BE2C (cell line): ENCODE data around the gene KRT13.
A peak's percentile ranks its signal among the peaks of the same experiment; 100 is the strongest.

Source experiments
- DNase-seq: peaks from one replicate; pipeline ENCODE4 v3.0.0-alpha.2; 2020
- H3K27me3 ChIP-seq: fragments of 250-450 bp; sonication (Bioruptor Pico); 2 replicates; pipeline ENCODE4 v1.5.1; 2020; ENCODE audit warnings: mild to moderate bottlenecking
- H3K36me3 ChIP-seq: fragments of 250-450 bp; sonication (Bioruptor Pico); 2 replicates; pipeline ENCODE4 v1.5.1; 2020; ENCODE audit warnings: mild to moderate bottlenecking
- H3K4me1 ChIP-seq: fragments of 250-450 bp; sonication (Bioruptor Pico); 2 replicates; pipeline ENCODE4 v1.5.1; 2020
- H3K4me3 ChIP-seq: 2 replicates; pipeline ENCODE4 v1.5.1; 2011; ENCODE audit warnings: low read depth, low read length
- H3K9me3 ChIP-seq: fragments of 250-450 bp; sonication (Bioruptor Pico); 2 replicates; pipeline ENCODE4 v1.5.1; 2020
- TF ChIP-seq, protein P1 (sequence below): IDR thresholded peaks from 2 replicates; pipeline ENCODE4 v1.5.1; 2012; ENCODE audit warnings: mild to moderate bottlenecking, low read depth, low read length

Gene KRT13

DNA sequence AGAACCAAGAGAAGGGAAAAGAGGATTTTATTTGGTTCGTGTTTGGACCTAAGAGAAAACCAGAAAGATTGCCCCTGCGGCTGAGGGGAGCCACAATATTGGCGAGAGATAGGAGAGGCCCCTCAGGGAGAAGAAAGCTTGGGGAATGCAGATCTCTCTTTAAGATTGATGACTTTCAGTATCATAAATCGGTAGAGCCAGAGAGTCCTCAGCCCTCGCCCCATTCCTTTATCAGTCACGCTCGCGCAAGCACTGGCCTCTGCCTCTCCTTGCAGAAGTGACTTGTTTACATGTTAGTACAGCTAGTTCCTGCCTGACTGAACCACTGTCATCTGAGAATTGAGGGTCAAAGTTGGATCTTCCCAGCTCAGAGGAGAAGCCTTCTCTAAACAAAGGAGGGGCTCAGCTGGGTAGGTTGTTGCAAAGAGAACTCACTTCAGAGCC lies 44.2 kb upstream of the KRT13 start:
- Histone ChIP-seq H3K9me3 (0 out of 2 replicates have a peak, but pooled peaks cover 2% of the 10 kb centered on the region), H3K4me3 (no peak overlapping the region), H3K4me1 (peaks cover 18% of the 10 kb centered on the region), H3K36me3 (no peaks in the 10 kb centered on the region), H3K27me3 (no peaks in the 10 kb centered on the region)
- TF ChIP-seq, protein P1, sequence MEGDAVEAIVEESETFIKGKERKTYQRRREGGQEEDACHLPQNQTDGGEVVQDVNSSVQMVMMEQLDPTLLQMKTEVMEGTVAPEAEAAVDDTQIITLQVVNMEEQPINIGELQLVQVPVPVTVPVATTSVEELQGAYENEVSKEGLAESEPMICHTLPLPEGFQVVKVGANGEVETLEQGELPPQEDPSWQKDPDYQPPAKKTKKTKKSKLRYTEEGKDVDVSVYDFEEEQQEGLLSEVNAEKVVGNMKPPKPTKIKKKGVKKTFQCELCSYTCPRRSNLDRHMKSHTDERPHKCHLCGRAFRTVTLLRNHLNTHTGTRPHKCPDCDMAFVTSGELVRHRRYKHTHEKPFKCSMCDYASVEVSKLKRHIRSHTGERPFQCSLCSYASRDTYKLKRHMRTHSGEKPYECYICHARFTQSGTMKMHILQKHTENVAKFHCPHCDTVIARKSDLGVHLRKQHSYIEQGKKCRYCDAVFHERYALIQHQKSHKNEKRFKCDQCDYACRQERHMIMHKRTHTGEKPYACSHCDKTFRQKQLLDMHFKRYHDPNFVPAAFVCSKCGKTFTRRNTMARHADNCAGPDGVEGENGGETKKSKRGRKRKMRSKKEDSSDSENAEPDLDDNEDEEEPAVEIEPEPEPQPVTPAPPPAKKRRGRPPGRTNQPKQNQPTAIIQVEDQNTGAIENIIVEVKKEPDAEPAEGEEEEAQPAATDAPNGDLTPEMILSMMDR: no peak
- no peak for DNase-seq

DNA sequence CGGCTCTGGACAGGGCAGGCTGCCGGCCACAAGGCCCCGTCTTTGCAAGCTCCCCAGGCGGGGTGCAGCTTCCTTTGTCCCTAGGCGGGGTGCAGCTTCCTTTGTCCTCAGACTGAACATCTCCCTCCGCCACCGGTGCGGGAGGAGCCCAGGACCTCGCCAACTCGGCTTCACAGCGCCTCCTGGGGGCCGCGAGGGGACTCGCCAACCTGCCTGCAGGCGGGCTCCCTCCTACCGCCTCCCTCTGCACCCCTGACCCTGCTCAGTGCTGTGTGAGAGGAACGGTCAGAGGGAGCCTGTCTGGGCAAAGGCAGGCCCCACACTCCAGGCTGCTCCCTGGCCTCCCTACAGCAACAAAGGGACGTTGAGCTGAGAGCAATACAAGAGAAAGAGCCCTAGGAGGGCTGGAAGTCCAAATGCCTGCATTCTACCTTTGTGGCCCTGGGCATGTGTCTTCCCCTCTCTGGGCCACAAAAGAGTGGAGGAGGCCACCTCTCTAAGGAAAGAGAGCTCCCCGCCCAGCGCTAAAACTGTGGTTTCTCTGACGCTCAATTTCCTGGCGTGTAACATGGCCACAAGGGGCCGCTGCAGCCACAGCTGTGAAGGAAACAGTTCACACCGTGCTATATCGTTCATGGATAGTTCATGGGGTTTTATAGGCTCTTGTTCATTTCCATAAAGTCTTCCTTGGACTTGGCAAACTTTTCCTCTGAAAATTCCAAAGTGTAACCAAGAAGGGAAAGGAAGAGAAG lies 43.6 kb upstream of the KRT13 start:
- H3K27me3 ChIP-seq: no peaks in the 10 kb centered on the region
- TF ChIP-seq, protein P1: peak; percentile 95
- peak; percentile 89 for DNase-seq
- H3K4me1 ChIP-seq: peaks cover 19% of the 10 kb centered on the region
- H3K9me3 ChIP-seq: 0 out of 2 replicates have a peak, but pooled peaks cover 2% of the 10 kb centered on the region
- H3K4me3 ChIP-seq: peak overlapping the region; percentile 24; the same call in 1 of the 2 replicates
- H3K36me3 ChIP-seq: no peaks in the 10 kb centered on the region

DNA sequence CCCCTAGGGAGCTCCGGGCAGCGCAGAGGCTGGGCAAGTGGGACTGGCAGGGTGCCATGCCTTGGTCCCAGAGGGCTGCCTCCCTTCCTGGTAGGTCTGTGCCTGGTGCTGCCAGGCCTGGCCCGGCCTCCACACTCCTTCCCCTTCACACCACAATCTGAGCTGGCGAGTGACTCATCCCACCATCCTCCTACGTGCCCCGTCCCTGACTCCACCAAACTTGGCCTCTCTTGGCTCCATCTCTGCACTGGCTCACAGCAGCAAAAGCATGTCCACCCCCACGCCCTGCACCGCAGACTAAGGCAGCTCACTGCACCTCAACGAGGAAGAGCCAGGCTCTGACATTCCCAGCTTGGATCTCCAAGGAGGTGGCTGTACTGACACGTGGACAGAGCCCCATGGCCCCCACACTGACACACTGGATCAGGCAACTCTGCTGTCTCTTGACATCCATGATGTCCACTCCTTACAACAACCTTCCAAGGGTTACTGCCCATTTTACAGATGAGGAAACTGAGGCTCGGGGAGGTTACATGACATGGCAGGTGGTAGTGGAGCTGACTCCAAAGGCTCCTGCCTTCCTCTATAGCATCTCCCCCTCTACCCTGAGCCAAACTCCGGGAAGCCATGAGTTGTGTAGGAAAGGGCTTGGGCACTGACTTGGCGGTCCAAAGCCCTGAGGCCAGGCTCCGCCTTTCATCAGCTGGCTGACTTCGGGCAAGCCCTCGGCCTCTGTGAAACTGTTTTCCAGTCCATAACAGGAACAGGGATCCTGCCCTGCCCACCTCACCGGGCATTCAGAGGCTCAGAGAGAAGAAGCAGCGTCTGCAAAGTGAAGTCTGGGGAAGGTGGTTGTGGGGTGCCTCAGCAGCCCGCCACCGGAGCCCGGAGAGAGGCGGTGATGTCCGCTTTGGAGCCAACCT lies 42.8 kb upstream of the KRT13 start:
- TF ChIP-seq, protein P1: no peak
- Histone ChIP-seq H3K4me3 (peak overlapping the region; percentile 32), H3K27me3 (no peaks in the 10 kb centered on the region), H3K4me1 (peaks cover 19% of the 10 kb centered on the region), H3K9me3 (0 out of 2 replicates have a peak, but pooled peaks cover 2% of the 10 kb centered on the region), H3K36me3 (no peaks in the 10 kb centered on the region)
- peak; percentile 96 for DNase-seq

DNA sequence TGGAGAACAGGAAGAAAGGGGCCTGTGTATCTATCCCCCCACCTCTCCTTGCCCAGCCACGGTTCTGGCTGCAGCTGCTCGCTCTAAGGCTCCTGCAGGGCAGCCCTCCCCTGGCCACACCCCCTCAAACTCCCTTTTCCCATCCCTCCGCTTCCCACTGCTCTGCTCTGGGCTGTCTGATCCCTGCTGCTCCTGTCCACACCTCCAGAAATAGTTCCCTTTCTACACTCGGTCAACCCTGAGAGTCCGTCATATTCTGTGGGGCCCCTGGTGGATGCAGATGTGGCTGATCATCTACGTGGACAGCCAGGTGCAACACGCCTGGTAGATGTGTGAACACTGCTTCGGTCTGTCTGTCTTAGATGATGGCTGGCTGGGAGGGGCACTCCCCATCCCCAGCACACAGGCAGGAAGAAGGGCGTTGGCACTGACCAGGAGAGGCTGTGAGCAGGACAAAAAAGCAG lies 42.0 kb upstream of the KRT13 start:
- TF ChIP-seq, protein P1: no peak
- DNase-seq: peak; percentile 87
- Histone ChIP-seq H3K9me3 (0 out of 2 replicates have a peak, but pooled peaks cover 2% of the 10 kb centered on the region), H3K4me1 (peaks cover 19% of the 10 kb centered on the region), H3K4me3 (peak overlapping the region; percentile 32), H3K36me3 (no peaks in the 10 kb centered on the region), H3K27me3 (no peaks in the 10 kb centered on the region)

DNA sequence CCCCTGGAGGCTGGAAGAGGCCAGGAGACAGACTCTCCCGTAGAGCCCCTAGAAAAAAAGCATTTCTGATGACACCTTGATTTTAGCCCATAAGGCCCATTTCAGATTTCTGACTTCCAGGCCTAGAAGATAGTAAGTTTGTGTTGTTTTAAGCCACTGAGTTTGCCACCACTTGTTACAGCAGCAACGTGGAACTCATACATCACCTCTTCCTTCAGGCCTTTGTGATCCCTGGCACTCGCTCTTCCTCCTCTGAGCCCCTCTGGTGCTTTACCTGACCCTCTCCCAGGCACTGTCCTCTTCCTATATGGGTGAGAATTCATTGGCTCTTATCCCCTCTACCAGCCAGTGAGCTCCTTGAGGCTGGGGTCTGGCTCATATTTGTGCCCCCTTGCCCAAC lies 41.4 kb upstream of the KRT13 start:
- peaks cover 19% of the 10 kb centered on the region for H3K4me1 ChIP-seq
- no peaks in the 10 kb centered on the region for H3K27me3 ChIP-seq
- TF ChIP-seq, protein P1: no peak
- H3K36me3 ChIP-seq: no peaks in the 10 kb centered on the region
- no peak overlapping the region for H3K4me3 ChIP-seq
- DNase-seq: no peak
- 0 out of 2 replicates have a peak, but pooled peaks cover 2% of the 10 kb centered on the region for H3K9me3 ChIP-seq
